Measurements from ENCODE around the gene ETNK2. TPM values are rescaled to one million over a fixed set of nuclear protein-coding genes. Genes with fewer than 3 reads are reported as not detected.

ETNK2 gene
- total RNA-seq, 1 donor from 2014 or later: 5.0 TPM

DNA sequence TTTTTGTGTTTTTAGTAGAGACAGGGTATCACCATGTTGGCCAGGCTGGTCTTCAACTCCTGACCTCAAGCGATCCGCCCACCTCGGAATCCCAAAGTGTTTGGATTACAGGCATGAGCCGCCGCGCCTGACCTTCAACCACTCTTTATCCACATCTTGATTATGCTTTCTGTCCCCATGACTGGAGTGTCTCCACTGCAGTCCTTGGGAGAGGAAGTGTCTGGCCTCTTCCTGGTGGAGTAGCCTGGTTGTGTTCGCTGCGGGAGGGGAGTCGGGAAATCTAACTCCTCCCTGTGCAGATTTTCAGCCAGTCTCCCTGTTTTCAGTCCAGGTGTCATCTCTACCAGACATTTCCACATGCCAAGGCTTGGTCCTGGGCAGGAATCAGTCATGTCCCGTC, 34.8 kb upstream of the ETNK2 start:
- TF ChIP-seq, protein P1, sequence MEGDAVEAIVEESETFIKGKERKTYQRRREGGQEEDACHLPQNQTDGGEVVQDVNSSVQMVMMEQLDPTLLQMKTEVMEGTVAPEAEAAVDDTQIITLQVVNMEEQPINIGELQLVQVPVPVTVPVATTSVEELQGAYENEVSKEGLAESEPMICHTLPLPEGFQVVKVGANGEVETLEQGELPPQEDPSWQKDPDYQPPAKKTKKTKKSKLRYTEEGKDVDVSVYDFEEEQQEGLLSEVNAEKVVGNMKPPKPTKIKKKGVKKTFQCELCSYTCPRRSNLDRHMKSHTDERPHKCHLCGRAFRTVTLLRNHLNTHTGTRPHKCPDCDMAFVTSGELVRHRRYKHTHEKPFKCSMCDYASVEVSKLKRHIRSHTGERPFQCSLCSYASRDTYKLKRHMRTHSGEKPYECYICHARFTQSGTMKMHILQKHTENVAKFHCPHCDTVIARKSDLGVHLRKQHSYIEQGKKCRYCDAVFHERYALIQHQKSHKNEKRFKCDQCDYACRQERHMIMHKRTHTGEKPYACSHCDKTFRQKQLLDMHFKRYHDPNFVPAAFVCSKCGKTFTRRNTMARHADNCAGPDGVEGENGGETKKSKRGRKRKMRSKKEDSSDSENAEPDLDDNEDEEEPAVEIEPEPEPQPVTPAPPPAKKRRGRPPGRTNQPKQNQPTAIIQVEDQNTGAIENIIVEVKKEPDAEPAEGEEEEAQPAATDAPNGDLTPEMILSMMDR (IDR thresholded peaks at IDR 0.05; ENCODE audit: partially characterized antibody, unreplicated experiment): no peak
- H3K9me3 Mint-ChIP-seq (ENCODE audit: unreplicated experiment): peaks cover 2% of the 10 kb centered on the region
- H3K36me3 Mint-ChIP-seq (ENCODE audit: unreplicated experiment): no peaks in the 10 kb centered on the region
- H3K27ac Mint-ChIP-seq (ENCODE audit: unreplicated experiment): no peak overlapping the region
- peaks cover 3% of the 10 kb centered on the region for H3K27me3 Mint-ChIP-seq (ENCODE audit: unreplicated experiment)
- H3K4me3 Mint-ChIP-seq (ENCODE audit: unreplicated experiment): no peak overlapping the region
- peaks cover 30% of the 10 kb centered on the region for H3K4me1 Mint-ChIP-seq (ENCODE audit: low read depth, unreplicated experiment)
- DNase-seq: no peak

DNA sequence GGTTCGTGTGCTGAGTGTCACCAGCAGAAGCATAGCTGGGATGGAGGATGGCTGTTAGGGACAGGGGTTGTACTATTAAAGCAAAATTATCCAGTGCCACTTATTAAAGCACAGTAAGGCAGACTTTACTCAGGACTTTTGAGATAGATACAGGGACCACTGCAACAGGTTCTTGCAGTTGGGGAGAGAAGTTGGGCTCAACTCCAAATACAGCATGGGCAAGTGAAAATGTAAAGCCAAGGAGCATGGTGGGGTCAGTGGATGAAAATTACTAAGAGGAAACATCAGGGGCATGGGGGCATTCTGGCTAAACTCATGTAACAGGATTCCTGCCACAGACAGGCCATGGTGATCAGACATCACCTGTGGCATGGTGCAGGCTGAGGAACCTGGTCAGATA, 29.3 kb upstream of the ETNK2 start:
- DNase-seq: no peak
- Mint-ChIP-seq H3K9me3 (ENCODE audit: unreplicated experiment) (peaks cover 4% of the 10 kb centered on the region), H3K4me3 (ENCODE audit: unreplicated experiment) (no peak overlapping the region), H3K27ac (ENCODE audit: unreplicated experiment) (no peak overlapping the region), H3K27me3 (ENCODE audit: unreplicated experiment) (peaks cover 6% of the 10 kb centered on the region), H3K4me1 (ENCODE audit: low read depth, unreplicated experiment) (no peaks in the 10 kb centered on the region), H3K36me3 (ENCODE audit: unreplicated experiment) (no peaks in the 10 kb centered on the region)
- TF ChIP-seq, protein P1 (IDR thresholded peaks at IDR 0.05; ENCODE audit: partially characterized antibody, unreplicated experiment): no peak

DNA sequence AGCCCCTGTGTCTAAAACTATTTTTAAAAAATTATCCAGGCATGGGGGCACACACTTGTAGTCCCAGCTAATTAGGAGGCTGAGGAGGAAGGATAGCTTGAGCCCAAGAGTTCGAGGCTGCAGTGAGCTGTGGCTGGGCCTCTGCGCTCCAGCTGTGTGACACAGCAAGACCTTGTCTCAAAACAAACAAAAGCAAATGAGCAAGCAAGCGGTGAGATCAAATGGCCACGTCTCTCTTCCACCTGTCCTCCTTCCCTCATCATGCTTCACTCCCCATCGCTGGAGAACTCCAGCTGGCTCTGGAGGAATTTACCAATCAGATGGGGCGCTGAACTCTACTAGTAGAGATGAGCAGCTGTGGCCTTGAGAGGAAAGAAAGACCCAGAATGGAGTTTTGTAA, 28.3 kb upstream of the ETNK2 start:
- Mint-ChIP-seq H3K9me3 (ENCODE audit: unreplicated experiment) (peaks cover 4% of the 10 kb centered on the region), H3K4me3 (ENCODE audit: unreplicated experiment) (no peak overlapping the region), H3K4me1 (ENCODE audit: low read depth, unreplicated experiment) (no peaks in the 10 kb centered on the region), H3K27ac (ENCODE audit: unreplicated experiment) (no peak overlapping the region), H3K27me3 (ENCODE audit: unreplicated experiment) (peaks cover 6% of the 10 kb centered on the region), H3K36me3 (ENCODE audit: unreplicated experiment) (no peaks in the 10 kb centered on the region)
- DNase-seq: no peak
- TF ChIP-seq, protein P1 (IDR thresholded peaks at IDR 0.05; ENCODE audit: partially characterized antibody, unreplicated experiment): no peak

DNA sequence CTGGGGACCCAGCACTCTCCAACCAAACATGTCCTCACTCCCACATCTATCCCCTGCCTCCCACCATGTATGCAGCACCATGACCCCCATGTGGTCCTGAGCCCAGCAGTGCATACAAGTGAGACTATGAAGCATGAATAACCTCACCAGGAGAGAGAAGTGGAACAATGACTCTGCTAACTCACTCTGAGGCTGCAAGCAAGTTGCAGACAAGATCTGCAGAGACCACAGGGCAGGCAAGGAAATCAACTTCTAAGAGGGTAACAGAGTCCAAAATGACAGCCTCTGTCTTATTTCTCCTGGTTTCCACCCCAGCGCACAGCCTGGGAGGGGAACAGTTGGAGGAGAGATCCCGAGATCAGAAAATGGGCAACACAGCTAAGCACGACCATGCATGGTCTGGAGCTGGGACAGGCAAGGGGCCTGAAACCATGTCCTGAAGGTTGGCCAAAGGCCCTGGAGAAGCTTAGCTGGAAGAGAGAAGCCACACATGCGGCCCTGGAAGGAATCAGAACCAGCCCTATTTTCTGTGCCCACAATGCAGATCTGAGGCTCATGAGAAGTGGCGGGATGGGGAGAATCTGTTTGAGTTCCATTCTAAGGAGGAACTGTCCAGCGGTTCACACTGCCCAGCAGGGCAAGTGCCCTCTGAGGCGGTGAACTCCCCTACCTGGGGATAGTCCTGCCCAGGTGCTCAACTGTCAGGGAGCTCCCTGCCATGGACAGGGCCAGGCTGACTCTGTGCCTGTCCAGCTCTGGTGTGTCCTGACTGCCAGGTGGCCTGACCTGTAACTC, 26.8 kb upstream of the ETNK2 start:
- TF ChIP-seq, protein P1 (IDR thresholded peaks at IDR 0.05; ENCODE audit: partially characterized antibody, unreplicated experiment): no peak
- no peak for DNase-seq
- peaks cover 4% of the 10 kb centered on the region for H3K9me3 Mint-ChIP-seq (ENCODE audit: unreplicated experiment)
- no peak overlapping the region for H3K27ac Mint-ChIP-seq (ENCODE audit: unreplicated experiment)
- no peaks in the 10 kb centered on the region for H3K36me3 Mint-ChIP-seq (ENCODE audit: unreplicated experiment)
- H3K4me1 Mint-ChIP-seq (ENCODE audit: low read depth, unreplicated experiment): no peaks in the 10 kb centered on the region
- H3K4me3 Mint-ChIP-seq (ENCODE audit: unreplicated experiment): no peak overlapping the region
- peaks cover 6% of the 10 kb centered on the region for H3K27me3 Mint-ChIP-seq (ENCODE audit: unreplicated experiment)

DNA sequence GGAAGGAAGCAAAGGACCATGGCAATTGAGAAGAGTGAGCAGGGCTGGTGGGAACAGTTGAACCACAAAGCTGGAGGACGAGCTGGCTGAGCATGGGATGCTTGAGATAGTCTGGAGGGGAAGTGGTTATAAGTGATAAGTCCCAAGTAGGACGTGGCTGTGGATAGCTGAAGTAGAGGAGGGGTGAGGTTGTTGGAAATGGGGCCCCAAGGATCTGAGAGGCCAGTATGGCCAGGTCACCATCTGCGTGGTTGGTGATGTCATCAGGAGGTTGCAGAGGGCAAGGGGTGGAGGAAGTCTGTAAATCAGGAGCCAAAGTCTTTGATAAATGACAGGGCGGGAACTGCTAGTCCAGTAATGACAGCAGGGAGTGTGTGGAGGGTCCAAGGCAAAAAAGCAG, 25.3 kb upstream of the ETNK2 start:
- H3K4me3 Mint-ChIP-seq (ENCODE audit: unreplicated experiment): no peak overlapping the region
- peaks cover 4% of the 10 kb centered on the region for H3K9me3 Mint-ChIP-seq (ENCODE audit: unreplicated experiment)
- H3K27ac Mint-ChIP-seq (ENCODE audit: unreplicated experiment): no peak overlapping the region
- no peak for DNase-seq
- peaks cover 6% of the 10 kb centered on the region for H3K27me3 Mint-ChIP-seq (ENCODE audit: unreplicated experiment)
- TF ChIP-seq, protein P1 (IDR thresholded peaks at IDR 0.05; ENCODE audit: partially characterized antibody, unreplicated experiment): no peak
- no peaks in the 10 kb centered on the region for H3K4me1 Mint-ChIP-seq (ENCODE audit: low read depth, unreplicated experiment)
- H3K36me3 Mint-ChIP-seq (ENCODE audit: unreplicated experiment): no peaks in the 10 kb centered on the region
